ENCODE data around the gene ACMSD. TPM values are rescaled to one million over a fixed set of nuclear protein-coding genes. Genes with fewer than 3 reads are reported as not detected.
A peak's percentile ranks its signal among the peaks of the same experiment; 100 is the strongest.

Gene ACMSD
- total RNA-seq, 1 donor from 2014 or later, result not detected

GRCh38 chr2:134943540-134943939 lies 105.1 kb downstream of the ACMSD start:
- Mint-ChIP-seq H3K4me3 (ENCODE audit: low read depth) (no peak overlapping the region), H3K36me3 (ENCODE audit: low read depth) (peaks cover 71% of the 10 kb centered on the region), H3K4me1 (ENCODE audit: low read depth) (peaks cover 16% of the 10 kb centered on the region), H3K27ac (no peak overlapping the region), H3K27me3 (ENCODE audit: low read depth) (no peaks in the 10 kb centered on the region), H3K9me3 (no peaks in the 10 kb centered on the region)
- intact Hi-C loops (cut with micrococcal nuclease), result loop anchor here (2.0 kb wide), 1 partner anchor 25 kb away; the partner anchor contains the start of gene CCNT2
- no peak for DNase-seq (ENCODE audit: low spot score)

DNA sequence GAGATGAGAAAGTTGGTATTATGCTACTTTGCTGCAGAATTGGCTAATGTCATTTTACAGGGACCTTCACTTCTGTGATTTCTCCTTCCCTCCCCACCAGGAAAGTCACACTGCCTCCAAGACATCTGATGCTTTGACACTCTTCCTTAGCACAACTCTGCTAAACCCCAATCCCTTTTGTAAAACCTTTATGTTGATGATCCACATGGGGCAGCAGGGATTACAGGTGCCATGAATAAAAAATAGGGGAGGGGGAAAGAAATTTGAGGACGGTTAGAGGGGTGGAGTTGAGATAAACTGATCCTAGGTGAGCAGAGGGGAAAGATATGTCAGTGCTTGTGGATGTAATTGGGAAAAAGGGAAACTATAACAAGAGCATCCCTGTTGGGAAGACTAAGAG lies 106.6 kb downstream of the ACMSD start:
- intact Hi-C loops (cut with micrococcal nuclease), result no loop called here
- Mint-ChIP-seq H3K4me1 (ENCODE audit: low read depth) (peaks cover 16% of the 10 kb centered on the region), H3K27me3 (ENCODE audit: low read depth) (no peaks in the 10 kb centered on the region), H3K27ac (no peak overlapping the region), H3K36me3 (ENCODE audit: low read depth) (peaks cover 75% of the 10 kb centered on the region), H3K4me3 (ENCODE audit: low read depth) (no peak overlapping the region), H3K9me3 (no peaks in the 10 kb centered on the region)
- DNase-seq (ENCODE audit: low spot score), result no peak

DNA sequence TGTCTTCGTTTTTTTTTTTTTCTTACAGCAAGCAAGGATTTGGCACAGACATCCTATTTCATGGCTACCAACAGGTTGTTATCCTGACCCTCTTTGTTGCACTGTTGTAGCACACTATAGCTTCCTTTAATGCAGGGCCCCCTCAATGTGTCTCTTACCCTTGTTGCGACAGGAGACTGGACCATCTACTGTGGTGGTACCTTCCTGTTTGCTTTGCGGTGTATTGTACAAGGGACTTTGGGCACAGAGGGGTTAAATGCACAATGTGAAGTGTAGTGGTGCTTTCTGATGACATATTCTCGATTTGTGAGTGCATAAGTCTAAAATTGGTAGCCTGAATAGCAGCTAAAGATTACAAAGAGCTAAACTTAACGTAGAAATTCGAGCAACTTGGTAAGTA lies 107.7 kb downstream of the ACMSD start:
- Mint-ChIP-seq H3K9me3 (no peaks in the 10 kb centered on the region), H3K27me3 (ENCODE audit: low read depth) (no peaks in the 10 kb centered on the region), H3K27ac (no peak overlapping the region), H3K36me3 (ENCODE audit: low read depth) (peaks cover 75% of the 10 kb centered on the region), H3K4me1 (ENCODE audit: low read depth) (peaks cover 22% of the 10 kb centered on the region), H3K4me3 (ENCODE audit: low read depth) (no peak overlapping the region)
- intact Hi-C loops (cut with micrococcal nuclease), result no loop called here
- DNase-seq (ENCODE audit: low spot score), result no peak

DNA sequence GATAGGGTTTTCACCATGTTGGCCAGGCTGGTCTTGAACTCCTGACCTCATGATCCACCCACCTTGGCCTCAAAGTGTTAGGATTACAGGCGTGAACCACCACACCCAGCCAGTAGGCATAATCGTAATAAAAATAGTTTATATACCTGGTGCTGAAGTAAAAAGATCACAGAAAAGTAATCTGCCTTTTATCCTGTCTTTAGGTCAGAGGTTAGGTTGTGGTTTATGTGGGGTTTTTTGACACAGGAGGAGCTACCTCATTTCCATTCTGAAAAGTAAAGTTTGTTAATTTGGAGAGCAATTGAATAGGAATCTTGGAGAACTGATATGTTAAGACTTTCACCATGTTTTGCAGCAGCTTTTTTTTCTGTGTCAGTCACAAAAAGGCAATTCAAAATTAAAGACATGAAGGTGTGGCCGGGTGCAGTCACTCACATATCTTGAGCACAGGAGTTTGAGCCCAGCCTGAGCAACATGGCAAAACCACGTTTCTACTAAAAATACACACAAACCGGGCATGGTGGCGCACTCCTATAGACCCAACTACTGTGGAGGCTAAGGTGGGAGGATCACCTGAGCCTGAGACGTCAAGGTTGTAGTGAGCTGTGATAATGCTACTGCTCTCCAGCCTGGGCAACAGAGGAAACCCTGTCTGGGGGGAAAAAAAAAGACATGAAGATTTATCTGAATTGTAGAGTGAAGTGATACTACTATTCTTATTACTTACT lies 111.7 kb downstream of the ACMSD start:
- intact Hi-C loops (cut with micrococcal nuclease), result no loop called here
- Mint-ChIP-seq H3K4me1 (ENCODE audit: low read depth) (peaks cover 25% of the 10 kb centered on the region), H3K27me3 (ENCODE audit: low read depth) (no peaks in the 10 kb centered on the region), H3K4me3 (ENCODE audit: low read depth) (no peak overlapping the region), H3K36me3 (ENCODE audit: low read depth) (peaks cover 76% of the 10 kb centered on the region), H3K9me3 (no peaks in the 10 kb centered on the region), H3K27ac (peak overlapping the region; percentile 12)
- DNase-seq (ENCODE audit: low spot score), result no peak

DNA sequence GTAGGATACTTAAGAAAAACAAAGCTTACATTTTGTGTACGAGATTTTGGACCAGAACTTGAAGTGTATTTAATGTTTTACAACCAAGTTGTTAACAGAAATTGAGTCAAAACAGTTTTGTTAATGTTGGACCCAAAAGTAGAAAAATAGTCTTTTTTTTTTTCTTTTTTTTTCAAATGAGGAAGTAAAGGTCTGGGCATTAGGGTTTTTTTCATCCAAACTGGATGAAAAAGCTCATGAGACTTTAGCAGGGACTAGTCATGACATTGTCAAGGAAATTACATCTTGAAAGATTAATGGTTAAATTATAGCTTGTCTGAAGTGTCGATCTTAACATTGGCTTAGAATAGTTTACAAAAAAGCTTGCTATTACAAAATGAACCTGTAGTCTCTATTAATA lies 112.5 kb downstream of the ACMSD start:
- DNase-seq (ENCODE audit: low spot score), result no peak
- peaks cover 25% of the 10 kb centered on the region for H3K4me1 Mint-ChIP-seq (ENCODE audit: low read depth)
- intact Hi-C loops (cut with micrococcal nuclease), result no loop called here

More for the DNA sequence above, 112.5 kb downstream of the ACMSD start:
- Mint-ChIP-seq H3K4me3 (ENCODE audit: low read depth) (no peak overlapping the region), H3K27me3 (ENCODE audit: low read depth) (no peaks in the 10 kb centered on the region), H3K27ac (no peak overlapping the region), H3K9me3 (no peaks in the 10 kb centered on the region), H3K36me3 (ENCODE audit: low read depth) (peaks cover 74% of the 10 kb centered on the region)

Other genes starting within 250 kb of the ACMSD start
- 0.09 and 0.27 TPM in 2 replicates for gene TMEM163, start 119.6 kb upstream of the ACMSD start, total RNA-seq
- 39.2 and 41.0 TPM in 2 replicates for gene CCNT2, start 80.2 kb downstream of the ACMSD start, total RNA-seq
- not detected in 2 replicates for gene MAP3K19, start 208.8 kb downstream of the ACMSD start, total RNA-seq
- 26.6 and 30.8 TPM in 2 replicates for gene RAB3GAP1, start 213.7 kb downstream of the ACMSD start, total RNA-seq

All from activated T-helper 2 cell treated with anti-CD3 and anti-CD28 coated beads, Interferon-gamma antibody, Interleukin-2, Interleukin-4, amounts not matched to agents 10 μg/mL and 5 μg/mL and 100 μg/mL, durations not matched to agents 14 hours and 24 hours and 36 hours (primary cell).